OCI-LY1 (cell line): ENCODE measurements around the gene CHKA.

Source experiments
- CTCF ChIP-seq: fragments of 200-600 bp; sonication (generic), shearing (Covaris generic); IDR thresholded peaks from 2 replicates; pipeline ENCODE4 v1.5.1; 2017; ENCODE audit warnings: mild to moderate bottlenecking, antibody characterized with exemption, low read length, moderate library complexity, mixed read lengths
- EZH2 ChIP-seq: fragments of 200-600 bp; sonication (generic), shearing (Covaris generic); IDR thresholded peaks from 2 replicates; pipeline ENCODE4 v1.8.0; 2017; ENCODE audit warnings: borderline replicate concordance, mixed run types, mild to moderate bottlenecking, antibody characterized with exemption, low read length, moderate library complexity, mixed read lengths

- no peak for TF ChIP-seq EZH2
- no peak for TF ChIP-seq CTCF
Observed at GRCh38 chr11:68049509-68050370, 71.4 kb downstream of the CHKA start.
